SK-N-SH treated with all-trans-retinoic acid at 6 μM for 48 hours (cell line): ENCODE measurements around the gene SRPX2.

Experiments used
- ARNTL ChIP-seq: fragments of 450-650 bp; formaldehyde crosslinking; IDR thresholded peaks from 2 replicates; pipeline ENCODE4 v1.5.0; 2020; ENCODE audit warnings: low read depth, mild to moderate bottlenecking, moderate library complexity, borderline replicate concordance
- BACH2 ChIP-seq: fragments of 250-450 bp; sonication (Bioruptor Pico); IDR thresholded peaks from 2 replicates; pipeline ENCODE4 v1.9.0; 2021; ENCODE audit warnings: mild to moderate bottlenecking, borderline replicate concordance
- CREB5 ChIP-seq: fragments of 250-450 bp; sonication (Bioruptor Pico); IDR thresholded peaks from 2 replicates; pipeline ENCODE4 v1.5.1; 2020; ENCODE audit warnings: low read depth, mild to moderate bottlenecking, moderate library complexity
- CSDC2 ChIP-seq: fragments of 250-450 bp; sonication (Bioruptor Pico); IDR thresholded peaks from 2 replicates; pipeline ENCODE4 v1.5.0; 2020; ENCODE audit warnings: mild to moderate bottlenecking, moderate library complexity
- GLIS3 ChIP-seq: fragments of 250-450 bp; sonication (Bioruptor Pico); IDR thresholded peaks from 2 replicates; pipeline ENCODE4 v1.5.0; 2020; ENCODE audit warnings: mild to moderate bottlenecking, moderate library complexity
- PATZ1 ChIP-seq: fragments of 250-450 bp; sonication (Bioruptor Pico); IDR thresholded peaks from 2 replicates; pipeline ENCODE4 v1.8.0; 2020; ENCODE audit warnings: mild to moderate bottlenecking, moderate library complexity, borderline replicate concordance
- RARB ChIP-seq: fragments of 250-450 bp; sonication (Bioruptor Pico); IDR thresholded peaks from 2 replicates; pipeline ENCODE4 v1.8.0; 2021; ENCODE audit warnings: mild to moderate bottlenecking, moderate library complexity
- TCF4 ChIP-seq: fragments of 250-450 bp; sonication (Bioruptor Pico); IDR thresholded peaks from 2 replicates; pipeline ENCODE4 v1.8.0; 2021; ENCODE audit warnings: mild to moderate bottlenecking, moderate library complexity, borderline replicate concordance
- ZFP3 ChIP-seq: fragments of 250-450 bp; sonication (Bioruptor Pico); IDR thresholded peaks from 2 replicates; pipeline ENCODE4 v1.5.0; 2020; ENCODE audit warnings: mild to moderate bottlenecking, moderate library complexity
- ZFP30 ChIP-seq: fragments of 450-650 bp; formaldehyde crosslinking; IDR thresholded peaks from 2 replicates; pipeline ENCODE4 v1.5.0; 2022; ENCODE audit warnings: mild to moderate bottlenecking, moderate library complexity
- ZNF70 ChIP-seq: fragments of 450-650 bp; formaldehyde crosslinking; IDR thresholded peaks from 2 replicates; pipeline ENCODE4 v1.5.0; 2020; ENCODE audit warnings: mild to moderate bottlenecking, moderate library complexity
- ZNF8 ChIP-seq: fragments of 450-650 bp; formaldehyde crosslinking; IDR thresholded peaks from 2 replicates; pipeline ENCODE4 v1.5.0; 2020; ENCODE audit warnings: mild to moderate bottlenecking, moderate library complexity
- TF ChIP-seq, protein P1 (sequence below): fragments of 250-450 bp; sonication (Bioruptor Pico); IDR thresholded peaks from 2 replicates; pipeline ENCODE4 v1.8.0; 2021; ENCODE audit warnings: low read depth, mild to moderate bottlenecking, moderate library complexity, borderline replicate concordance
- TF ChIP-seq, protein P2 (sequence below): fragments of 250-450 bp; sonication (Bioruptor Pico); IDR thresholded peaks from 2 replicates; pipeline ENCODE4 v1.5.0; 2020; ENCODE audit warnings: mild to moderate bottlenecking, moderate library complexity

GRCh38 chrX:100636321-100636991, 7.5 kb upstream of the SRPX2 start, which contains the start of gene TSPAN6:
- TF ChIP-seq TCF4 (CRISPR knock-in tag) (no peak), CREB5 (CRISPR knock-in tag) (no peak), ZFP3 (CRISPR knock-in tag) (0 out of 2 replicates have a peak, but pooled peaks have one; percentile 27), RARB (no peak), ZNF70 (CRISPR knock-in tag) (no peak), ARNTL (no peak), PATZ1 (CRISPR knock-in tag) (no peak), ZNF8 (CRISPR knock-in tag) (no peak), GLIS3 (CRISPR knock-in tag) (no peak), BACH2 (no peak), ZFP30 (no peak), CSDC2 (CRISPR knock-in tag) (no peak)
- TF ChIP-seq, protein P1, sequence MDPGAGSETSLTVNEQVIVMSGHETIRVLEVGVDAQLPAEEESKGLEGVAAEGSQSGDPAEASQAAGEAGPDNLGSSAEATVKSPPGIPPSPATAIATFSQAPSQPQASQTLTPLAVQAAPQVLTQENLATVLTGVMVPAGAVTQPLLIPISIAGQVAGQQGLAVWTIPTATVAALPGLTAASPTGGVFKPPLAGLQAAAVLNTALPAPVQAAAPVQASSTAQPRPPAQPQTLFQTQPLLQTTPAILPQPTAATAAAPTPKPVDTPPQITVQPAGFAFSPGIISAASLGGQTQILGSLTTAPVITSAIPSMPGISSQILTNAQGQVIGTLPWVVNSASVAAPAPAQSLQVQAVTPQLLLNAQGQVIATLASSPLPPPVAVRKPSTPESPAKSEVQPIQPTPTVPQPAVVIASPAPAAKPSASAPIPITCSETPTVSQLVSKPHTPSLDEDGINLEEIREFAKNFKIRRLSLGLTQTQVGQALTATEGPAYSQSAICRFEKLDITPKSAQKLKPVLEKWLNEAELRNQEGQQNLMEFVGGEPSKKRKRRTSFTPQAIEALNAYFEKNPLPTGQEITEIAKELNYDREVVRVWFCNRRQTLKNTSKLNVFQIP (CRISPR knock-in tag), result no peak
- TF ChIP-seq, protein P2, sequence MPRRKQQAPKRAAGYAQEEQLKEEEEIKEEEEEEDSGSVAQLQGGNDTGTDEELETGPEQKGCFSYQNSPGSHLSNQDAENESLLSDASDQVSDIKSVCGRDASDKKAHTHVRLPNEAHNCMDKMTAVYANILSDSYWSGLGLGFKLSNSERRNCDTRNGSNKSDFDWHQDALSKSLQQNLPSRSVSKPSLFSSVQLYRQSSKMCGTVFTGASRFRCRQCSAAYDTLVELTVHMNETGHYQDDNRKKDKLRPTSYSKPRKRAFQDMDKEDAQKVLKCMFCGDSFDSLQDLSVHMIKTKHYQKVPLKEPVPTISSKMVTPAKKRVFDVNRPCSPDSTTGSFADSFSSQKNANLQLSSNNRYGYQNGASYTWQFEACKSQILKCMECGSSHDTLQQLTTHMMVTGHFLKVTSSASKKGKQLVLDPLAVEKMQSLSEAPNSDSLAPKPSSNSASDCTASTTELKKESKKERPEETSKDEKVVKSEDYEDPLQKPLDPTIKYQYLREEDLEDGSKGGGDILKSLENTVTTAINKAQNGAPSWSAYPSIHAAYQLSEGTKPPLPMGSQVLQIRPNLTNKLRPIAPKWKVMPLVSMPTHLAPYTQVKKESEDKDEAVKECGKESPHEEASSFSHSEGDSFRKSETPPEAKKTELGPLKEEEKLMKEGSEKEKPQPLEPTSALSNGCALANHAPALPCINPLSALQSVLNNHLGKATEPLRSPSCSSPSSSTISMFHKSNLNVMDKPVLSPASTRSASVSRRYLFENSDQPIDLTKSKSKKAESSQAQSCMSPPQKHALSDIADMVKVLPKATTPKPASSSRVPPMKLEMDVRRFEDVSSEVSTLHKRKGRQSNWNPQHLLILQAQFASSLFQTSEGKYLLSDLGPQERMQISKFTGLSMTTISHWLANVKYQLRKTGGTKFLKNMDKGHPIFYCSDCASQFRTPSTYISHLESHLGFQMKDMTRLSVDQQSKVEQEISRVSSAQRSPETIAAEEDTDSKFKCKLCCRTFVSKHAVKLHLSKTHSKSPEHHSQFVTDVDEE, result no peak
